Mesenchymal stem cell (in vitro differentiated cells and primary cell): ENCODE results near the gene MFSD1.

ENCODE experiments used
- DNase-seq: peaks from one replicate; pipeline ENCODE4 v3.0.0-alpha.2; 2013
- H2AFZ ChIP-seq: one replicate; pipeline ENCODE4 v1.6.1; 2013; ENCODE audit warnings: low read depth, mild to moderate bottlenecking, control low read depth, inconsistent platforms, low read length, moderate library complexity
- H2AK5ac ChIP-seq: 2 replicates; pipeline ENCODE4 v1.6.1; 2013; ENCODE audit warnings: low read length, moderate library complexity, mild to moderate bottlenecking, inconsistent platforms; ENCODE audit not compliant: severe bottlenecking
- H2BK120ac ChIP-seq: one replicate; pipeline ENCODE4 v1.6.1; 2013; ENCODE audit warnings: low read depth, mild to moderate bottlenecking, inconsistent platforms, low read length, moderate library complexity
- H2BK12ac ChIP-seq, 2 experiments: one replicate each; pipeline ENCODE4 v1.6.1; 2013; ENCODE audit warnings: inconsistent platforms in 2 of 2, low read length in 2 of 2, mild to moderate bottlenecking in 2 of 2, moderate library complexity in 2 of 2, control low read depth in 1 of 2
- H2BK15ac ChIP-seq: one replicate; pipeline ENCODE4 v1.6.1; 2013; ENCODE audit warnings: mild to moderate bottlenecking, low read depth, inconsistent platforms; ENCODE audit not compliant: poor library complexity, severe bottlenecking
- H2BK5ac ChIP-seq: 2 replicates; pipeline ENCODE4 v1.6.1; 2013; ENCODE audit warnings: low read depth, mild to moderate bottlenecking, low read length, control low read depth, inconsistent platforms; ENCODE audit not compliant: poor library complexity, severe bottlenecking
- H3K14ac ChIP-seq, 2 experiments: one replicate each; pipeline ENCODE4 v1.6.1; 2013; ENCODE audit warnings: inconsistent platforms in 2 of 2, low read length in 2 of 2, control low read depth in 1 of 2, mild to moderate bottlenecking in 1 of 2, moderate library complexity in 1 of 2
- H3K18ac ChIP-seq, 2 experiments: one replicate each; pipeline ENCODE4 v1.6.1; 2013; ENCODE audit warnings: inconsistent platforms in 2 of 2, low read length in 2 of 2, control low read depth in 1 of 2, low read depth in 1 of 2, mild to moderate bottlenecking in 1 of 2
- H3K23ac ChIP-seq, 2 experiments: one replicate each; pipeline ENCODE4 v1.6.1; 2013; ENCODE audit warnings: inconsistent platforms in 2 of 2, low read length in 2 of 2, mild to moderate bottlenecking in 2 of 2, moderate library complexity in 2 of 2, control low read depth in 1 of 2
- H3K27ac ChIP-seq: 2 replicates; pipeline ENCODE4 v1.5.1; 2013; ENCODE audit warnings: mild to moderate bottlenecking, moderate library complexity, low read length, control low read depth, inconsistent platforms; ENCODE audit not compliant: poor library complexity, severe bottlenecking
- H3K27me3 ChIP-seq, 2 experiments: 2 replicates each; pipeline versions ENCODE4 v1.6.1 to v1.7.0; 2013; ENCODE audit warnings: low read length in 2 of 2, mild to moderate bottlenecking in 2 of 2, moderate library complexity in 2 of 2, control low read depth in 1 of 2, inconsistent platforms in 1 of 2; ENCODE audit not compliant: control insufficient read depth in 1 of 2, insufficient read depth in 1 of 2
- H3K36me3 ChIP-seq, 2 experiments: 2 replicates each; pipeline versions ENCODE4 v1.6.1 to v1.7.0; 2013; ENCODE audit warnings: low read length in 2 of 2, control low read depth in 1 of 2, inconsistent platforms in 1 of 2, low read depth in 1 of 2, mild to moderate bottlenecking in 1 of 2; ENCODE audit not compliant: insufficient read depth in 2 of 2, control insufficient read depth in 1 of 2
- H3K4ac ChIP-seq, 2 experiments: one replicate each; pipeline ENCODE4 v1.6.1; 2013; ENCODE audit warnings: inconsistent platforms in 2 of 2, low read length in 2 of 2, mild to moderate bottlenecking in 2 of 2, moderate library complexity in 2 of 2, control low read depth in 1 of 2, low read depth in 1 of 2
- H3K4me1 ChIP-seq: 2 replicates; pipeline ENCODE4 v1.6.1; 2013; ENCODE audit warnings: low read depth, low read length, control low read depth; ENCODE audit not compliant: control insufficient read depth, insufficient read depth
- H3K4me2 ChIP-seq: 2 replicates; pipeline ENCODE4 v1.6.1; 2013; ENCODE audit warnings: low read length, mild to moderate bottlenecking, inconsistent platforms; ENCODE audit not compliant: poor library complexity, severe bottlenecking
- H3K4me3 ChIP-seq, 2 experiments: 2 replicates each; pipeline versions ENCODE4 v1.5.1 to v1.7.0; 2013; ENCODE audit warnings: low read length in 2 of 2, mild to moderate bottlenecking in 2 of 2, control low read depth in 1 of 2, low read depth in 1 of 2; ENCODE audit not compliant: insufficient read depth in 1 of 2
- H3K79me1 ChIP-seq: replicated peaks from 2 replicates; pipeline ENCODE4 v1.6.1; 2013; ENCODE audit warnings: mild to moderate bottlenecking, control low read depth, low read length, inconsistent platforms; ENCODE audit not compliant: poor library complexity, severe bottlenecking
- H3K9ac ChIP-seq: 2 replicates; pipeline ENCODE4 v1.7.0; 2013; ENCODE audit warnings: mild to moderate bottlenecking, low read length, moderate library complexity
- H3K9me3 ChIP-seq: 2 replicates; pipeline ENCODE4 v1.7.0; 2013; ENCODE audit warnings: mild to moderate bottlenecking, low read length; ENCODE audit not compliant: control insufficient read depth
- H4K8ac ChIP-seq: one replicate; pipeline ENCODE4 v1.6.1; 2013; ENCODE audit warnings: inconsistent platforms, mild to moderate bottlenecking, low read length, moderate library complexity
- H4K91ac ChIP-seq: one replicate; pipeline ENCODE4 v1.6.1; 2013; ENCODE audit warnings: mild to moderate bottlenecking, low read length, inconsistent platforms
- WGBS: methylation state at CpG from one replicate; pipeline ENCODE4 v1.1.7; 2013; ENCODE audit warnings: mixed read lengths; 5-methylcytosine and 5-hydroxymethylcytosine counted together

MFSD1 gene

GRCh38 chr3:158864492-158864891 lies 62.6 kb downstream of the MFSD1 start:
- H2BK15ac ChIP-seq = no peak overlapping the region
- no peak overlapping the region for H3K14ac ChIP-seq
- no peaks in the 10 kb centered on the region for H3K79me1 ChIP-seq
- H2BK120ac ChIP-seq = no peak overlapping the region
- no peaks in the 10 kb centered on the region for H3K27me3 ChIP-seq
- no peak for DNase-seq
- H3K27ac ChIP-seq = no peak overlapping the region
- no peak overlapping the region for H2BK5ac ChIP-seq
- H3K9ac ChIP-seq = no peak overlapping the region
- no peak overlapping the region for H3K23ac ChIP-seq
- no peak overlapping the region for H2AFZ ChIP-seq
- H2BK12ac ChIP-seq = no peak overlapping the region
- H3K4me2 ChIP-seq = no peak overlapping the region
- no peak overlapping the region for H2AK5ac ChIP-seq
- no peaks in the 10 kb centered on the region for H3K36me3 ChIP-seq
- H3K4me3 ChIP-seq = no peak overlapping the region
- no peaks in the 10 kb centered on the region for H3K9me3 ChIP-seq
- no peak overlapping the region for H4K91ac ChIP-seq
- H3K18ac ChIP-seq = no peak overlapping the region
- 86% methylated on average over 5 of the region's 6 CpGs for WGBS
- no peaks in the 10 kb centered on the region for H3K4me1 ChIP-seq
- no peak overlapping the region for H3K4ac ChIP-seq
- no peak overlapping the region for H4K8ac ChIP-seq

DNA sequence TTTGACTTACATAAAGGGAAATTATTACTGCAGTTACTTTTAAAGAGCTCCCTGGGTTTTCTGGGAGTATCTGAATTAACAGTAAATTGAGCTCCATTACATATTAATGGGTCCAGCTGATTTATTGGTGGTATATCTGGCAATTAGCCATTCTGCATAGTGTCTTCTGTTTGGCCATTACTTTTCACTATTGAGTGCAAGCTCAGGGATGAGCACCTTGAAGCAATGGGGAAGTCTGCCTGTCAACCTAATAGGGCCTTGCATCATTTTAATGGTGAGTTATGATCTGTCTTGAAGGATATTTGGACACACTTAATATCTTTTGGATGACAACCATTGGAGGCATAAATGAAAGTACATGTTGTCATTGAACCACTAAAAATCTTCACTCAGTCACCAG lies 73.8 kb downstream of the MFSD1 start:
- Histone ChIP-seq H2BK15ac (no peak overlapping the region), H3K9me3 (no peaks in the 10 kb centered on the region)

More for the DNA sequence above, 73.8 kb downstream of the MFSD1 start:
- Histone ChIP-seq H3K4me3 (no peak overlapping the region), H4K91ac (no peak overlapping the region), H3K4me1 (no peaks in the 10 kb centered on the region), H2BK120ac (no peak overlapping the region), H3K23ac (no peak overlapping the region), H3K4me2 (no peak overlapping the region), H2BK5ac (no peak overlapping the region), H2AFZ (no peak overlapping the region), H3K9ac (no peak overlapping the region), H3K4ac (no peak overlapping the region), H4K8ac (no peak overlapping the region), H3K14ac (no peak overlapping the region), H3K27me3 (no peaks in the 10 kb centered on the region), H3K18ac (no peak overlapping the region), H2BK12ac (no peak overlapping the region), H2AK5ac (no peak overlapping the region), H3K79me1 (no peaks in the 10 kb centered on the region), H3K36me3 (no peaks in the 10 kb centered on the region), H3K27ac (no peak overlapping the region)
- DNase-seq = no peak
